Astrocyte (in vitro differentiated cells and primary cell): ENCODE measurements around the gene ALLC. TPM values are rescaled to one million over a fixed set of nuclear protein-coding genes. Genes with fewer than 3 reads are reported as not detected.

ENCODE experiments used
- DNase-seq: peaks from one replicate; pipeline ENCODE4 v3.0.0-alpha.2; 2010; ENCODE audit warnings: low read depth
- FAIRE-seq: peaks from 2 replicates; lab custom pipeline; 2011; peaks lifted over from hg19 to GRCh38; lab: Jason Lieb, UNC
- H2AFZ ChIP-seq: 2 replicates; pipeline ENCODE4 v1.6.0; 2012; ENCODE audit warnings: low read depth, low read length, inconsistent platforms
- H3K27ac ChIP-seq: 2 replicates; pipeline ENCODE4 v1.5.1; 2011; ENCODE audit warnings: low read depth, low read length, inconsistent platforms
- H3K27me3 ChIP-seq: 2 replicates; pipeline ENCODE4 v1.6.0; 2011; ENCODE audit warnings: low read length, inconsistent platforms; ENCODE audit not compliant: insufficient read depth
- H3K36me3 ChIP-seq: 2 replicates; pipeline ENCODE4 v1.5.1; 2011; ENCODE audit warnings: low read length, inconsistent platforms; ENCODE audit not compliant: insufficient read depth
- H3K4me1 ChIP-seq: 2 replicates; pipeline ENCODE4 v1.5.1; 2011; ENCODE audit warnings: low read length, inconsistent platforms; ENCODE audit not compliant: insufficient read depth
- H3K4me2 ChIP-seq: 2 replicates; pipeline ENCODE4 v1.6.0; 2012; ENCODE audit warnings: low read length, inconsistent platforms
- H3K4me3 ChIP-seq: 2 replicates; pipeline ENCODE4 v1.5.1; 2011; ENCODE audit warnings: low read depth, mild to moderate bottlenecking, low read length, inconsistent platforms; ENCODE audit not compliant: insufficient read depth
- H3K79me2 ChIP-seq: 2 replicates; pipeline ENCODE4 v1.6.0; 2012; ENCODE audit warnings: mild to moderate bottlenecking, low read length, inconsistent platforms; ENCODE audit not compliant: insufficient read depth
- H3K9ac ChIP-seq: 2 replicates; pipeline ENCODE4 v1.6.0; 2012; ENCODE audit warnings: mild to moderate bottlenecking, low read length, inconsistent platforms
- H3K9me3 ChIP-seq: 2 replicates; pipeline ENCODE4 v1.5.1; 2012; ENCODE audit warnings: low read depth, mild to moderate bottlenecking, low read length, inconsistent platforms; ENCODE audit not compliant: insufficient read depth
- H4K20me1 ChIP-seq: 2 replicates; pipeline ENCODE4 v1.6.0; 2012; ENCODE audit warnings: low read length, inconsistent platforms; ENCODE audit not compliant: insufficient read depth
- H3K27ac Mint-ChIP-seq: one replicate; pipeline ENCODE4 v1.8.0; 2021; ENCODE audit warnings: mild to moderate bottlenecking, mixed read lengths; ENCODE audit not compliant: unreplicated experiment
- H3K27me3 Mint-ChIP-seq: one replicate; pipeline ENCODE4 v1.8.0; 2021; ENCODE audit warnings: low read depth, mixed read lengths; ENCODE audit not compliant: unreplicated experiment
- H3K36me3 Mint-ChIP-seq: one replicate; pipeline ENCODE4 v1.8.0; 2021; ENCODE audit warnings: low read depth, mixed read lengths; ENCODE audit not compliant: unreplicated experiment
- H3K4me1 Mint-ChIP-seq: one replicate; pipeline ENCODE4 v1.8.0; 2021; ENCODE audit warnings: low read depth, mixed read lengths; ENCODE audit not compliant: unreplicated experiment
- H3K4me3 Mint-ChIP-seq: one replicate; pipeline ENCODE4 v1.8.0; 2021; ENCODE audit warnings: mild to moderate bottlenecking, moderate library complexity, mixed read lengths; ENCODE audit not compliant: unreplicated experiment
- H3K9me3 Mint-ChIP-seq: one replicate; pipeline ENCODE4 v1.8.0; 2021; ENCODE audit warnings: mild to moderate bottlenecking, mixed read lengths; ENCODE audit not compliant: unreplicated experiment
- CTCF ChIP-seq: IDR thresholded peaks from 2 replicates; pipeline ENCODE4 v1.5.1; 2011; ENCODE audit warnings: low read depth, mild to moderate bottlenecking, inconsistent platforms, low read length, moderate library complexity; ENCODE audit not compliant: insufficient read depth
- EZH2 ChIP-seq: IDR thresholded peaks from 2 replicates; pipeline ENCODE4 v1.6.1; 2012; ENCODE audit warnings: mild to moderate bottlenecking, low read length, inconsistent platforms; ENCODE audit not compliant: insufficient read depth
- total RNA-seq: library from RNA; stranded (reverse); gene quantifications from 2 replicates; pipeline ENCODE4 v1.2.1, GENCODE V29; 2021

The ALLC gene
- total RNA-seq, 1 donor from 2014 or later = not detected

DNA sequence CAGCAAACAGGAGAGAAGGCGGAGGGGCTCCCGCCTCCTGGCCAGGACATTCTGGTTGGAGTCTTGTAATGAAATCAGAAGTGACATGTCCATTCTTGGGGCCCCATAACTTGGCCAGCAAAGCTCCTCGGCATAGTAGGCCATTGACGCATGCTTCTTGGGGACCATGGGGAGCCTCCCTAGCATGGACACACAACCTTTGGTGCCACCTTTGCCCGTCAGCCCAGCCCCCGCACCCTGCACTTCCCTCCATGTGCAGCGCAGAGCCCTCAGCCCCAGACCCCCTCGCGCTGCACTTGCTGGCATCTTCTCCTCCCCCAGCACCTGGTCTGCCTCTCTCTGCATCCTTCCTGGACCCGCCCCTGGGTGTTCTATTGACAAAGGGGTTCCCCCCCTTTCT is 68.5 kb downstream of the ALLC start:
- Histone ChIP-seq H3K79me2 (no peaks in the 10 kb centered on the region), H3K27me3 (peaks cover 5% of the 10 kb centered on the region), H3K4me1 (peaks cover 5% of the 10 kb centered on the region), H3K4me3 (no peak overlapping the region), H3K9ac (no peak overlapping the region), H3K4me2 (no peak overlapping the region), H3K27ac (no peak overlapping the region), H4K20me1 (no peaks in the 10 kb centered on the region), H2AFZ (no peak overlapping the region), H3K9me3 (no peaks in the 10 kb centered on the region), H3K36me3 (no peaks in the 10 kb centered on the region)
- Mint-ChIP-seq H3K4me3 (no peak overlapping the region), H3K36me3 (peaks cover 2% of the 10 kb centered on the region), H3K27me3 (peaks cover 20% of the 10 kb centered on the region), H3K27ac (no peak overlapping the region), H3K9me3 (peaks cover 3% of the 10 kb centered on the region), H3K4me1 (no peaks in the 10 kb centered on the region)
- FAIRE-seq (no peak), DNase-seq (no peak)
- no peak for TF ChIP-seq EZH2
- TF ChIP-seq CTCF = no peak

- Histone ChIP-seq H3K4me2 (peak overlapping the region; percentile 83), H2AFZ (peak overlapping the region; percentile 70)
- no peaks in the 10 kb centered on the region for H3K36me3 Mint-ChIP-seq
Observed at GRCh38 chr2:3727397-3728045, 69.5 kb downstream of the ALLC start.

More at GRCh38 chr2:3727397-3728045, 69.5 kb downstream of the ALLC start:
- no peak for FAIRE-seq
- Histone ChIP-seq H3K9me3 (no peaks in the 10 kb centered on the region), H3K27ac (no peak overlapping the region), H4K20me1 (no peaks in the 10 kb centered on the region), H3K79me2 (no peaks in the 10 kb centered on the region), H3K4me3 (peak overlapping the region; percentile 21), H3K36me3 (no peaks in the 10 kb centered on the region), H3K27me3 (peaks cover 5% of the 10 kb centered on the region), H3K9ac (peak overlapping the region; percentile 53), H3K4me1 (peaks cover 5% of the 10 kb centered on the region)
- no peaks in the 10 kb centered on the region for H3K4me1 Mint-ChIP-seq
- peaks cover 21% of the 10 kb centered on the region for H3K27me3 Mint-ChIP-seq
- H3K9me3 Mint-ChIP-seq = peaks cover 4% of the 10 kb centered on the region
- TF ChIP-seq EZH2 (no peak), CTCF (no peak)
- no peak overlapping the region for H3K4me3 Mint-ChIP-seq
- DNase-seq = no peak
- no peak overlapping the region for H3K27ac Mint-ChIP-seq
